Renal cortex interstitium (tissue), 11 donors: ENCODE data around the gene INA. TPM values are rescaled to one million over a fixed set of nuclear protein-coding genes. Genes with fewer than 3 reads are reported as not detected.

Source experiments
- DNase-seq, 11 donors: peaks; one replicate each; pipeline ENCODE4 v3.0.0-alpha.2; 2013; ENCODE audit warnings: low read depth in 9 of 11, low spot score in 4 of 11; ENCODE audit errors: extremely low read depth in 1 of 11
- polyA plus RNA-seq, 3 donors: library from polyadenylated mRNA; unstranded; fragments of 120-200 nt; gene quantifications; one replicate each; pipeline ENCODE4 v1.2.1, GENCODE V29; 2013; ENCODE audit not compliant: insufficient read length in 3 of 3

Gene INA
- polyA plus RNA-seq, 3 donors, result 0.54 to 1.1 (median 0.64) TPM

GRCh38 chr10:103333934-103334520 lies 57.1 kb downstream of the INA start:
- DNase-seq, result peak in 1 of 11 donors; percentile 15

- no peak for DNase-seq
These were observed 57.6 kb downstream of the INA start for GRCh38 chr10:103334567-103334966.

GRCh38 chr10:103336370-103336769 lies 59.4 kb downstream of the INA start:
- DNase-seq, result no peak

Other genes starting within 250 kb of the INA start
- gene NT5C2, start 83.9 kb upstream of the INA start, polyA plus RNA-seq, result 100 to 1,000 TPM in 2 of 3 donors, 10 to 100 TPM in 1; 99.2 to 123 (median 105) TPM
- under 1 TPM; 0.14 to 0.19 (median 0.17) TPM for gene RPEL1, start 31.3 kb upstream of the INA start, polyA plus RNA-seq
- 10 to 100 TPM; 12.9 to 15.7 (median 13.9) TPM for gene PCGF6, start 74.0 kb downstream of the INA start, polyA plus RNA-seq
- 1 to 10 TPM; 7.4 to 8.9 (median 8.2) TPM for gene TAF5, start 90.8 kb downstream of the INA start, polyA plus RNA-seq
- 100 to 1,000 TPM; 192 to 270 (median 233) TPM for gene ATP5MK, start 119.3 kb downstream of the INA start, polyA plus RNA-seq
- 10 to 100 TPM; 35.7 to 38.6 (median 36.7) TPM for gene PDCD11, start 119.5 kb downstream of the INA start, polyA plus RNA-seq
- 10 to 100 TPM; 13.2 to 14.4 (median 14.4) TPM for gene CALHM2, start 175.2 kb downstream of the INA start, polyA plus RNA-seq
- under 1 TPM; 0.06 to 0.08 (median 0.08) TPM for gene CALHM1, start 181.8 kb downstream of the INA start, polyA plus RNA-seq
- gene CALHM3, start 202.1 kb downstream of the INA start, polyA plus RNA-seq, result not detected
- gene NEURL1, start 216.6 kb downstream of the INA start, polyA plus RNA-seq, result 1 to 10 TPM in 2 of 3 donors, under 1 TPM in 1; 0.90 to 2.4 (median 1.8) TPM